Mesothelial cell of epicardium (in vitro differentiated cells): Measurements from ENCODE around the gene AOPEP. TPM values are rescaled to one million over a fixed set of nuclear protein-coding genes. Genes with fewer than 3 reads are reported as not detected.
A peak's percentile ranks its signal among the peaks of the same experiment; 100 is the strongest.

Experiments
- DNase-seq, 2 experiments: peaks; one replicate each; pipeline ENCODE4 v3.0.0; 2021; ENCODE audit warnings: low spot score in 2 of 2; ENCODE audit not compliant: unreplicated experiment in 2 of 2
- H3K27ac Mint-ChIP-seq: 2 replicates; pipeline ENCODE4 v1.8.0; 2021; ENCODE audit warnings: mixed read lengths
- H3K27me3 Mint-ChIP-seq: 2 replicates; pipeline ENCODE4 v1.8.0; 2021; ENCODE audit warnings: low read depth, mixed read lengths
- H3K36me3 Mint-ChIP-seq: 2 replicates; pipeline ENCODE4 v1.8.0; 2021; ENCODE audit warnings: mixed read lengths
- H3K4me1 Mint-ChIP-seq: 2 replicates; pipeline ENCODE4 v1.8.0; 2021; ENCODE audit warnings: mixed read lengths
- H3K4me3 Mint-ChIP-seq: 2 replicates; pipeline ENCODE4 v1.8.0; 2021; ENCODE audit warnings: mild to moderate bottlenecking, moderate library complexity, mixed read lengths
- H3K9me3 Mint-ChIP-seq: 2 replicates; pipeline ENCODE4 v1.8.0; 2021; ENCODE audit warnings: mixed read lengths
- total RNA-seq: library from RNA; stranded (reverse); gene quantifications from 3 replicates; pipeline ENCODE4 v1.2.1, GENCODE V29; 2021
- TF ChIP-seq, protein P1 (sequence below): fragments of 200-600 bp; sonication (generic); IDR thresholded peaks from one replicate; pipeline ENCODE4 v1.5.0; 2021; ENCODE audit warnings: antibody characterized with exemption; ENCODE audit not compliant: unreplicated experiment

The AOPEP gene
- total RNA-seq, 1 donor from 2014 or later: 63.0 TPM

DNA sequence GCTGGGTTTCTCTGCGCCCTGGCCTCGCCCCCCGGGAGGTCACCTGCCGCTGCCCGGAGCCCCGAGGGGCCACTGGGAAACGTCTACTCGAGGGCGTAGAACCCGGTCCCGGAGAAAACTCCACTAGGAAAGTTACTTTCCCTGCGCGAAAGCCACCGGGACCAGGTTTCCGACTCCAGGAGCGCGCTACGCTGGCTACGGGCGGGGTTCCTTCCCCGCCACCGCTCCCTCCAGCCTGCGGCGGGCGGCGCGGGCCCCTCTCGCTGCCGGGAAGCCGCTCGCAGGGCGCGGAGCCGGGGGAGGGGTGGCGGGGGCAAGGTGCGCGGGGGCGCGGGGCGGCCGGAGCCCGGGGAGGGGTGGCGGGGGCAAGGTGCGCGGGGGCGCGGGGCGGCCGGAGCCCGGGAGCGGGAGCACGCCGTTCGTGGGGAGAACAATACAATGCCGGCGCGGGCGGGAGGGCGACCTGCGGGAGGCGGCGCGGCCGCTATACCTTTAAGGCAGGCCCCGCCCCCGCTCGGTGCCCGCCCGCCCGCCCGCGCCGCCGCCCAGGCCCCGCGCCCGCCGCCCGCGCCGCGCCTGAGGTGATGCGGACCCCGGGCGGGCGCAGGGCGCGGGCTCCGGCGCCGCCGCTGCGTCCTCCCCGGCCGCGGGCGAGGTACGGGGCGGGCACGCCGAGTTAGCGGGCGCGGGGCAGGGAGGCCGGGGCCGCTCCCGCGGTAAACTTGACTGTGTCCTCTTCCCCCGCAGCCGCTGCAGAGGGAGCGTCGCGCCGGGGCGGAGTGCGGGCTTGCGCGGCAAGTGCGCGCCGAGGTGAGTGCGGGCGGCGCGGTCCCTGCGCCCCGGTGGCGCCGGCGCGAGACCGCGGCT, 278.1 kb downstream of the AOPEP start:
- TF ChIP-seq, protein P1, sequence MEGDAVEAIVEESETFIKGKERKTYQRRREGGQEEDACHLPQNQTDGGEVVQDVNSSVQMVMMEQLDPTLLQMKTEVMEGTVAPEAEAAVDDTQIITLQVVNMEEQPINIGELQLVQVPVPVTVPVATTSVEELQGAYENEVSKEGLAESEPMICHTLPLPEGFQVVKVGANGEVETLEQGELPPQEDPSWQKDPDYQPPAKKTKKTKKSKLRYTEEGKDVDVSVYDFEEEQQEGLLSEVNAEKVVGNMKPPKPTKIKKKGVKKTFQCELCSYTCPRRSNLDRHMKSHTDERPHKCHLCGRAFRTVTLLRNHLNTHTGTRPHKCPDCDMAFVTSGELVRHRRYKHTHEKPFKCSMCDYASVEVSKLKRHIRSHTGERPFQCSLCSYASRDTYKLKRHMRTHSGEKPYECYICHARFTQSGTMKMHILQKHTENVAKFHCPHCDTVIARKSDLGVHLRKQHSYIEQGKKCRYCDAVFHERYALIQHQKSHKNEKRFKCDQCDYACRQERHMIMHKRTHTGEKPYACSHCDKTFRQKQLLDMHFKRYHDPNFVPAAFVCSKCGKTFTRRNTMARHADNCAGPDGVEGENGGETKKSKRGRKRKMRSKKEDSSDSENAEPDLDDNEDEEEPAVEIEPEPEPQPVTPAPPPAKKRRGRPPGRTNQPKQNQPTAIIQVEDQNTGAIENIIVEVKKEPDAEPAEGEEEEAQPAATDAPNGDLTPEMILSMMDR: no peak
- peak overlapping the region; percentile 71 for H3K4me3 Mint-ChIP-seq
- H3K4me1 Mint-ChIP-seq: peaks cover 63% of the 10 kb centered on the region
- H3K27ac Mint-ChIP-seq: peak overlapping the region; percentile 93
- peak; percentile 30 to 59 for DNase-seq
- H3K9me3 Mint-ChIP-seq: no peaks in the 10 kb centered on the region
- peaks cover 3% of the 10 kb centered on the region for H3K36me3 Mint-ChIP-seq
- no peaks in the 10 kb centered on the region for H3K27me3 Mint-ChIP-seq

DNA sequence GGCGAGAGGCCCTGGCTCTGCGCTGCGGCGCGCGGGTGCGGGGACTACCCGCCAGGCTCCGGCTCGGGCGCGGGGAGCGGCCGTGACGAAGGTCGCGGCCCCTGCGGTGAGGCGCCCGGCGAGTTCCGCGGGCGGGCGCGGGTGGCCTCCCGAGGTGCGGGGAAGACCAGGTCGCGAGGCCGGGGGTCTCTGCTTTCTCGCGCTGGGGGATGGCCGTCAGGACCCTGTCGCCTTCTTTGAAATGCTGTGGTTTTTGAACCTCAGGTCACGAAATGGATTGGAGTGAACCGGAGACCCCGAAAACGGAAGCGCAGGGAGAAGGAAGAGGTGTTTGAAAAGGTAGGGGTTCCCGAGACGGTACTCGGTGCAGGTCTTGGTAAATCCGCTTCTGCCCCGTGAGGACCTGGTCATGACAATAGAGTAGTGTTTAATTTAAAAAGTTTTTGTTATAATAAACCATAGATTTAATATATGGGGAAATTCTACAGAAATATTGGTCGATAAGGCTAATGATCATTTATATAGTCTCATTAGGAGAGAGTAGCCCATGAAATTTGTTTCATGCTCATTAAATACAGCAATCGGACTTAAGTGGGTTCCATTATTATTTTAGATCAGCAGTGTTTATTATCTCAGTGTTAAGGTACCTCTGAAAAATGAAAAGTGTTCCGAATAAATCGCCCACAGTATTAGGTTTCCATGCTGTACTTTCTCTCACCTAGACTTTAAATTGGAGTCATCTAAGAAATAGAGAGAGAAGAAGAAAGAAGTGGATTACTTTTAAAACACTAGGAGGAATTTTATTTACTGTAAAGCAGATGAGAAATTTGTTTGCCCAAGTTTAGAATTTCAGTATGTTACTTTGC, 279.0 kb downstream of the AOPEP start:
- DNase-seq: peak in 1 of 2 experiments; percentile 28
- Mint-ChIP-seq H3K36me3 (peaks cover 3% of the 10 kb centered on the region), H3K27ac (peak overlapping the region; percentile 98), H3K9me3 (no peaks in the 10 kb centered on the region), H3K27me3 (no peaks in the 10 kb centered on the region), H3K4me1 (peaks cover 60% of the 10 kb centered on the region), H3K4me3 (peak overlapping the region; percentile 94)
- TF ChIP-seq, protein P1: no peak

DNA sequence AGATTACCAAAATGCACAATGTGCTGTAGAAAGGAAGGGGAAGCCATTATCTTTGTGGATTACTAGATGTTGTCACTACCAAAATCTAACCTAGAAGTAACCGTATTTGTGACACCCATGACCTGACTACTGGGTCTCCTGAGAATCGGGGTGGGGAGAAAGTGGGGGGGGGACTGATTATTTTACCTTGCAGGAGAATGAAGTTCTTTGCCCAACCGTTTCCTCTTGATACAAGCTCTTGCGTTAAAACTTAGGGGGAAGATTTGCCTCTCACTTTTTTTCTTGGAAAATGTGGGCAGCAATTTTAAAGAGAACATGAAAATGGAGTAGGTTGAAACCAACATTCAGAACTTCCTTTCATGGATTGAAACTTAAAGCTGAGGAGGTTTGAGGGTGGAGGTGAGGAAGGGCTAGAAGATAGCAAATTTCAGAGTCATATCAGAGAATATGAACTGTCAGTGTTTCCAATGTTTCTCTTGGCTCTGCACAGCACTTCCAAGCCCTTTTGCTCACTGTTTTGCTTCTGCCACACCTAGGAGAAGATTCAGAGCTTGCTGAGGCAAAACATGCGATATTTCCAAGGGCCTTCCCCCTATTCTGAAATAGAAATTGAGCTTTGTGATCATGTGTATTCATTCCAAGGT, 280.8 kb downstream of the AOPEP start:
- no peaks in the 10 kb centered on the region for H3K27me3 Mint-ChIP-seq
- H3K36me3 Mint-ChIP-seq: peaks cover 5% of the 10 kb centered on the region
- TF ChIP-seq, protein P1: no peak
- DNase-seq: no peak
- peak overlapping the region; percentile 94 for H3K4me3 Mint-ChIP-seq
- no peaks in the 10 kb centered on the region for H3K9me3 Mint-ChIP-seq
- peak overlapping the region; percentile 70 for H3K27ac Mint-ChIP-seq
- peaks cover 52% of the 10 kb centered on the region for H3K4me1 Mint-ChIP-seq

- TF ChIP-seq, protein P1: no peak
- Mint-ChIP-seq H3K36me3 (peaks cover 5% of the 10 kb centered on the region), H3K27ac (peak overlapping the region; percentile 70), H3K4me3 (peak overlapping the region; percentile 94), H3K27me3 (no peaks in the 10 kb centered on the region), H3K4me1 (peaks cover 45% of the 10 kb centered on the region), H3K9me3 (no peaks in the 10 kb centered on the region)
- DNase-seq: no peak
Measured at GRCh38 chr9:95008151-95008771, 281.8 kb downstream of the AOPEP start.

DNA sequence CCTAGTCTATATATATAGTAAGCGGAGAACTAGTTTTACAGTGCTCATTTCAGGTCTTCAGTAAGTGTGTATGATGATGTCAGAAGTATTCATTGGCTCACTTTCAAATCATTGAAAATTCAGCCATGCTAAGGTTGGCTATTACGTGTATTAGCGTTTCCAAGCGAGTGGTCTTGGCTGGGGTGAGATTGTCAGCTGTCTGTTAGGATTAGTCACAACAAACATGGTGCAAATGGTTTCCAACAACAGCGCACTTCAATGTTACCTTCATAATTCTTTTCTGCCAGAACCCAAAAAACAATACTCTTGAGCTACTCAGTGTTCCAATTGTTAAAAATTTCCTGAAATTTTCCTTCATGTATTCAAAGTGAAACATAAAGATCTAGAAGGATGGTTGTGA, 283.0 kb downstream of the AOPEP start:
- Mint-ChIP-seq H3K4me1 (peaks cover 44% of the 10 kb centered on the region), H3K27me3 (no peaks in the 10 kb centered on the region), H3K9me3 (no peaks in the 10 kb centered on the region), H3K4me3 (no peak overlapping the region), H3K27ac (no peak overlapping the region), H3K36me3 (peaks cover 5% of the 10 kb centered on the region)
- TF ChIP-seq, protein P1: no peak
- no peak for DNase-seq
